GM06990 (cell line): ENCODE data around the gene CASK.

Source experiments
- DNase-seq: peaks from one replicate; pipeline ENCODE4 v3.0.0-alpha.2; 2011; ENCODE audit not compliant: insufficient read length; ENCODE audit errors: extremely low read depth
- H3K27me3 ChIP-seq: replicated peaks from 2 replicates; pipeline ENCODE4 v1.6.0; 2011; ENCODE audit warnings: low read length; ENCODE audit not compliant: control insufficient read depth, insufficient read depth
- H3K36me3 ChIP-seq: 2 replicates; pipeline ENCODE4 v1.5.1; 2011; ENCODE audit warnings: low read length; ENCODE audit not compliant: control insufficient read depth, insufficient read depth
- H3K4me3 ChIP-seq: replicated peaks from 2 replicates; pipeline ENCODE4 v1.5.1; 2011; ENCODE audit warnings: low read depth, mild to moderate bottlenecking, control low read depth, low read length
- TF ChIP-seq, protein P1 (sequence below): IDR thresholded peaks from 2 replicates; pipeline ENCODE4 v1.5.1; 2011; ENCODE audit warnings: low read length, control low read depth, mild to moderate bottlenecking, inconsistent platforms; ENCODE audit not compliant: insufficient read depth, poor library complexity, severe bottlenecking

The CASK gene

DNA sequence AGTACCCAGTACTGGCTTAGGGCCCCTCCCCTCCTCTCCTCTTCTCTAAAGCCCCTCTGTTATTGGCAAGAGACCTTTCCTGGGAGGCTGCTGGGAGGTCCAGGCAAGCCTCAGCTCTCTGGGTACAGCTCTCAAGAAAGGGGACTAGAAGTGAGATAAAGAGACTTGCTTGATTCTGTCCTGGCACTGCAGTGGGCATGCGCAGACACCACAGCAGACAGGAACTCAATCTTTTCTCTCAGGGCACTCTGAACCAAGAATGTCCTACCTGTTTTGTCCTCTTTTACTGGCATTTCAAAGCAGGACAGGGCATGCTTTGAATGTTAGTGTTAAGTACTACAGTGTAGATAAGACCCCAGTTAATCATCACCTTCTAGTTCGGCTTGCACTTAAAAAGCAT, 401.3 kb downstream of the CASK start:
- TF ChIP-seq, protein P1, sequence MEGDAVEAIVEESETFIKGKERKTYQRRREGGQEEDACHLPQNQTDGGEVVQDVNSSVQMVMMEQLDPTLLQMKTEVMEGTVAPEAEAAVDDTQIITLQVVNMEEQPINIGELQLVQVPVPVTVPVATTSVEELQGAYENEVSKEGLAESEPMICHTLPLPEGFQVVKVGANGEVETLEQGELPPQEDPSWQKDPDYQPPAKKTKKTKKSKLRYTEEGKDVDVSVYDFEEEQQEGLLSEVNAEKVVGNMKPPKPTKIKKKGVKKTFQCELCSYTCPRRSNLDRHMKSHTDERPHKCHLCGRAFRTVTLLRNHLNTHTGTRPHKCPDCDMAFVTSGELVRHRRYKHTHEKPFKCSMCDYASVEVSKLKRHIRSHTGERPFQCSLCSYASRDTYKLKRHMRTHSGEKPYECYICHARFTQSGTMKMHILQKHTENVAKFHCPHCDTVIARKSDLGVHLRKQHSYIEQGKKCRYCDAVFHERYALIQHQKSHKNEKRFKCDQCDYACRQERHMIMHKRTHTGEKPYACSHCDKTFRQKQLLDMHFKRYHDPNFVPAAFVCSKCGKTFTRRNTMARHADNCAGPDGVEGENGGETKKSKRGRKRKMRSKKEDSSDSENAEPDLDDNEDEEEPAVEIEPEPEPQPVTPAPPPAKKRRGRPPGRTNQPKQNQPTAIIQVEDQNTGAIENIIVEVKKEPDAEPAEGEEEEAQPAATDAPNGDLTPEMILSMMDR, result no peak
- H3K4me3 ChIP-seq, result no peak overlapping the region
- DNase-seq, result no peak
- H3K27me3 ChIP-seq, result no peaks in the 10 kb centered on the region
- H3K36me3 ChIP-seq, result no peaks in the 10 kb centered on the region

DNA sequence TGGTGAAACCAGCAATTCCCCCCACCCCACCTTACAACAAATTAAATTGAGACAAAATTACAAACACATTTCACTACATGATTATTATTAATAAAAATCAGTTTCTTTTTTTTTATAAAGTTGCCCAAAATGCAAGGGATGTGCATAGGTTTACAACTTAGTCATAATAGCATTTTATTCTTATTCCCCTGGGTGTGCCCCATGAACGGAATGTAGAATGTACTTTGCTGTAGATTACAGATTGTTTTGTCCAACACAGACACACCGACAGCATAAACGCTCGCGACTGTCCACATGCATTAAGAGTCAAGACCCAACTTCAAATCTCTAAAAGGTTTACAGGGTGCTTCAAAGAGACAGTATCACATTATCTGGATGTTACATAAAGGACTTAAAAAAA, 403.9 kb downstream of the CASK start:
- no peaks in the 10 kb centered on the region for H3K36me3 ChIP-seq
- no peak overlapping the region for H3K4me3 ChIP-seq
- DNase-seq, result no peak
- TF ChIP-seq, protein P1, result no peak
- no peaks in the 10 kb centered on the region for H3K27me3 ChIP-seq

- Histone ChIP-seq H3K27me3 (no peaks in the 10 kb centered on the region), H3K4me3 (no peak overlapping the region), H3K36me3 (no peaks in the 10 kb centered on the region)
- TF ChIP-seq, protein P1, result no peak
- no peak for DNase-seq
Observed at GRCh38 chrX:41518841-41519220, 404.5 kb downstream of the CASK start.

GRCh38 chrX:41518127-41518840, 405.1 kb downstream of the CASK start:
- no peak for DNase-seq
- H3K4me3 ChIP-seq, result no peak overlapping the region
- TF ChIP-seq, protein P1, result no peak
- H3K36me3 ChIP-seq, result no peaks in the 10 kb centered on the region
- no peaks in the 10 kb centered on the region for H3K27me3 ChIP-seq

DNA sequence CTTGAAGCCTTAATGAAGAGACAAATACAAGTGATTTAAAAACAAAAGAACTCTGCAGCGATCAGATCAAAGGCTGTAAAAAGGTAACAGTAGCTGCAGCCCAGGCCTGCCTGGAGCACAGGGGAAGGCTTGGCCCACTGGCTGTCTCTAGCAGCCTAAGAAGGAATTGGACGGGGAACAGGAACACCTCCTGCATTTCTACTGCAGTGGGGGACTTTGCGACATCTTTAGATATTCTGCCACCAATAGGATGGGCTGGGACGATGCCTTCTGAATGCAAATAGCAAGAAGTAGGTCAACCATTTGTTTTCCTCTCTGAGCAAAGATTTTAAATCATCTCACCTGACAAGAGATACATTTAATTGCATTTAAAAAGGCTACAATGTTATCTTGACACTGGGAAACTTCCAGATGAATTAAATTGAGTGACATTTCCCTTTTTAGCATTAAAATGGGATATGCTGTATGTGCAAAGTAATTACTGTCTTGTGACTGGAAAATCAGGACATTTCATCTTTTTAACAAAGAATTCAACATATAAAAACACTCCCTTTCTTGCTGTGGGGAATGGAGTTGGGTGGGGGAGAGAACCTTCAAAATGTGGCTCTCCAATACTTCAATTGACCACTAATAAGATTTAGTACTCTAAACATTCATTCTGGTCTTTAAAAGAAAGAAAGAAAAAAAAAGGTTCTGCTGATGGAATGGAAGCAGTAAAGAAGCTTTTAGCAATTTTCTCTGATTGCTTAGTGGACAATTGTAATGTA, 406.2 kb downstream of the CASK start:
- DNase-seq, result no peak
- no peak overlapping the region for H3K4me3 ChIP-seq
- TF ChIP-seq, protein P1, result no peak
- no peaks in the 10 kb centered on the region for H3K27me3 ChIP-seq
- H3K36me3 ChIP-seq, result no peaks in the 10 kb centered on the region
